IMR-90 (cell line): ENCODE measurements around the gene ATP1A4. TPM values are rescaled to one million over a fixed set of nuclear protein-coding genes. Genes with fewer than 3 reads are reported as not detected.

Source experiments
- ATAC-seq: fragments of 200-7000 bp; cut with Tn5 transposase; 2 replicates; pipeline ENCODE4 v1.9.1; 2020; ENCODE audit warnings: low read depth, mild to moderate bottlenecking, moderate library complexity
- BruUV-seq: library from RNA; stranded (reverse); fragments of 400-500 nt; replicated peaks from 2 replicates; lab custom pipeline; 2021; lab: Mats Ljungman, UMichigan
- CTCF ChIA-PET: fragments of 300-600 bp; formaldehyde crosslinking; extraction: SDS; loops from one replicate; lab custom pipeline; 2021; ENCODE audit warnings: antibody characterized with exemption; lab: Yijun Ruan, JAX
- POLR2A ChIA-PET: fragments of 300-600 bp; sonication (Branson Sonifier 250); formaldehyde crosslinking; loops from one replicate; lab custom pipeline; 2022; ENCODE audit warnings: antibody characterized with exemption; ENCODE audit not compliant: unreplicated experiment; lab: Charles Lee
- DNase-seq: peaks from one replicate; pipeline ENCODE4 v3.0.0; 2013
- H2AFZ ChIP-seq: replicated peaks from 2 replicates; pipeline ENCODE3; 2013; ENCODE audit warnings: low read length, mild to moderate bottlenecking; ENCODE audit not compliant: poor library complexity
- H2AK5ac ChIP-seq: 2 replicates; pipeline ENCODE4 v1.6.1; 2013; ENCODE audit warnings: low read depth, low read length, inconsistent platforms
- H2AK9ac ChIP-seq: replicated peaks from 2 replicates; pipeline ENCODE3; 2013; ENCODE audit warnings: mild to moderate bottlenecking, low read depth, low read length, moderate library complexity; ENCODE audit not compliant: poor library complexity
- H2BK120ac ChIP-seq: 2 replicates; pipeline ENCODE4 v1.6.1; 2013; ENCODE audit warnings: low read depth, low read length, inconsistent platforms
- H2BK15ac ChIP-seq: 3 replicates; pipeline ENCODE4 v1.6.1; 2013; ENCODE audit warnings: low read depth, low read length, inconsistent platforms
- H2BK20ac ChIP-seq: 2 replicates; pipeline ENCODE4 v1.6.1; 2013; ENCODE audit warnings: low read depth, mild to moderate bottlenecking, inconsistent platforms, low read length, moderate library complexity
- H2BK5ac ChIP-seq: 2 replicates; pipeline ENCODE4 v1.6.1; 2013; ENCODE audit warnings: mild to moderate bottlenecking, low read depth, low read length, inconsistent platforms; ENCODE audit not compliant: poor library complexity, severe bottlenecking
- H3K14ac ChIP-seq: replicated peaks from 2 replicates; pipeline ENCODE4 v1.6.1; 2013; ENCODE audit warnings: low read depth, low read length, inconsistent platforms
- H3K18ac ChIP-seq: 2 replicates; pipeline ENCODE4 v1.6.1; 2013; ENCODE audit warnings: low read depth, low read length, control low read depth
- H3K23ac ChIP-seq: 2 replicates; pipeline ENCODE4 v1.6.1; 2013; ENCODE audit warnings: low read depth, low read length, inconsistent platforms
- H3K27ac ChIP-seq: 2 replicates; pipeline ENCODE4 v1.5.1; 2013; ENCODE audit warnings: mild to moderate bottlenecking, control low read depth, low read length; ENCODE audit not compliant: insufficient read depth
- H3K27me3 ChIP-seq: 2 replicates; pipeline ENCODE4 v1.6.1; 2013; ENCODE audit warnings: low read length; ENCODE audit not compliant: control insufficient read depth, insufficient read depth
- H3K36me3 ChIP-seq: 2 replicates; pipeline ENCODE4 v1.6.1; 2013; ENCODE audit warnings: low read length, mixed read lengths; ENCODE audit not compliant: control insufficient read depth, insufficient read depth
- H3K4ac ChIP-seq: 2 replicates; pipeline ENCODE4 v1.6.1; 2013; ENCODE audit warnings: low read depth, low read length, inconsistent platforms
- H3K4me1 ChIP-seq: 2 replicates; pipeline ENCODE4 v1.6.1; 2013; ENCODE audit warnings: low read length, mixed read lengths; ENCODE audit not compliant: control insufficient read depth, insufficient read depth
- H3K4me2 ChIP-seq: 2 replicates; pipeline ENCODE4 v1.6.1; 2013; ENCODE audit warnings: low read depth, mild to moderate bottlenecking, control low read depth, low read length, moderate library complexity
- H3K4me3 ChIP-seq: 2 replicates; pipeline ENCODE4 v1.5.1; 2013; ENCODE audit warnings: low read depth, mild to moderate bottlenecking, control low read depth, low read length, moderate library complexity; ENCODE audit not compliant: insufficient read depth
- H3K56ac ChIP-seq: 2 replicates; pipeline ENCODE4 v1.6.1; 2013; ENCODE audit warnings: low read length, inconsistent platforms; ENCODE audit not compliant: insufficient read depth; ENCODE audit errors: extremely low read depth
- H3K79me1 ChIP-seq, 2 experiments: 2 replicates each; pipeline ENCODE4 v1.6.1; 2013; ENCODE audit warnings: low read length in 2 of 2, inconsistent platforms in 1 of 2, low read depth in 1 of 2
- H3K9ac ChIP-seq: 2 replicates; pipeline ENCODE4 v1.6.1; 2013; ENCODE audit warnings: low read depth, low read length, control low read depth
- H3K9me1 ChIP-seq: 2 replicates; pipeline ENCODE4 v1.6.1; 2013; ENCODE audit warnings: low read length, inconsistent platforms; ENCODE audit not compliant: insufficient read depth
- H3K9me3 ChIP-seq: 2 replicates; pipeline ENCODE4 v1.6.1; 2013; ENCODE audit warnings: low read length; ENCODE audit not compliant: control insufficient read depth, insufficient read depth
- H4K20me1 ChIP-seq: 2 replicates; pipeline ENCODE4 v1.6.1; 2013; ENCODE audit warnings: low read length, inconsistent platforms; ENCODE audit not compliant: insufficient read depth
- H4K5ac ChIP-seq: 2 replicates; pipeline ENCODE4 v1.6.1; 2013; ENCODE audit warnings: mild to moderate bottlenecking, low read depth, low read length, control low read depth
- H4K8ac ChIP-seq, 2 experiments: 2 replicates each; pipeline ENCODE4 v1.6.1; 2013; ENCODE audit warnings: low read depth in 2 of 2, low read length in 2 of 2, control low read depth in 1 of 2, inconsistent platforms in 1 of 2
- H4K91ac ChIP-seq: 2 replicates; pipeline ENCODE4 v1.6.1; 2013; ENCODE audit warnings: low read depth, low read length, inconsistent platforms; ENCODE audit not compliant: insufficient read depth
- BHLHE40 ChIP-seq: fragments of 150-350 bp; IDR thresholded peaks from 2 replicates; pipeline ENCODE4 v1.6.1; 2016; ENCODE audit warnings: mild to moderate bottlenecking, low read depth, low read length
- ELK1 ChIP-seq: fragments of 150-350 bp; IDR thresholded peaks from 2 replicates; pipeline ENCODE4 v1.6.1; 2016; ENCODE audit warnings: low read depth, mild to moderate bottlenecking, low read length, moderate library complexity, borderline replicate concordance
- MAZ ChIP-seq: IDR thresholded peaks from 2 replicates; pipeline ENCODE4 v1.6.1; 2012; ENCODE audit warnings: low read depth, mild to moderate bottlenecking, low read length, improper control_type of control experiment, moderate library complexity, borderline replicate concordance
- NFE2L2 ChIP-seq: fragments of 150-350 bp; IDR thresholded peaks from 2 replicates; pipeline ENCODE4 v1.6.1; 2016; ENCODE audit warnings: low read depth, mild to moderate bottlenecking, low read length
- POLR2A ChIP-seq: IDR thresholded peaks from 2 replicates; pipeline ENCODE4 v1.6.1; 2012; ENCODE audit warnings: mild to moderate bottlenecking, low read depth, low read length
- RAD21 ChIP-seq: IDR thresholded peaks from 2 replicates; pipeline ENCODE4 v1.6.1; 2012; ENCODE audit warnings: low read length, improper control_type of control experiment
- RFX5 ChIP-seq: IDR thresholded peaks from 2 replicates; pipeline ENCODE4 v1.8.0; 2012; ENCODE audit warnings: low read depth, mild to moderate bottlenecking, low read length, moderate library complexity
- SMC3 ChIP-seq: fragments of 150-350 bp; IDR thresholded peaks from 2 replicates; pipeline ENCODE4 v1.6.1; 2016; ENCODE audit warnings: low read depth, mild to moderate bottlenecking, antibody characterized with exemption, low read length, moderate library complexity
- WGBS, 2 experiments: methylation state at CpG; one replicate each; pipeline versions ENCODE4 v1.1.5 to v1.1.7; 2013; ENCODE audit warnings: missing lambda C conversion rate in 2 of 2; ENCODE audit not compliant: insufficient read length in 1 of 2; ENCODE audit errors: extremely low coverage in 2 of 2; 5-methylcytosine and 5-hydroxymethylcytosine counted together
- dilution Hi-C: fragments of 300-500 bp; cut with HindIII; formaldehyde crosslinking; loops from one replicate; pipeline ENCODE4 v1.14.3; 2018; ENCODE audit warnings: low sequenced_read_pairs; ENCODE audit not compliant: unreplicated experiment
- in situ Hi-C: fragments of 300-500 bp; cut with MboI; formaldehyde crosslinking; loops from 3 replicates; pipeline ENCODE4 v1.14.3; 2019; ENCODE audit warnings: low sequenced_read_pairs, inconsistent platforms, mixed read lengths
- intact Hi-C: fragments of 100-400 bp; cut with micrococcal nuclease; formaldehyde crosslinking; loops from 2 replicates; pipeline ENCODE4 v1.10.0; 2022
- polyA plus RNA-seq, 3 experiments: library from polyadenylated mRNA; depleted of rRNA; stranded (reverse); fragments of >200 nt; gene quantifications; 2 replicates each; pipeline ENCODE4 v1.2.3, GENCODE V29; 2012; ENCODE audit warnings: low replicate concordance in 1 of 3
- total RNA-seq: library from RNA; depleted of rRNA; stranded (reverse); fragments of >200 nt; gene quantifications from 2 replicates; pipeline ENCODE4 v1.2.3, GENCODE V29; 2012

The ATP1A4 gene
- total and polyA plus RNA-seq, 2 of the 4 experiments (the other 2 are of a cell fraction) = not detected

DNA sequence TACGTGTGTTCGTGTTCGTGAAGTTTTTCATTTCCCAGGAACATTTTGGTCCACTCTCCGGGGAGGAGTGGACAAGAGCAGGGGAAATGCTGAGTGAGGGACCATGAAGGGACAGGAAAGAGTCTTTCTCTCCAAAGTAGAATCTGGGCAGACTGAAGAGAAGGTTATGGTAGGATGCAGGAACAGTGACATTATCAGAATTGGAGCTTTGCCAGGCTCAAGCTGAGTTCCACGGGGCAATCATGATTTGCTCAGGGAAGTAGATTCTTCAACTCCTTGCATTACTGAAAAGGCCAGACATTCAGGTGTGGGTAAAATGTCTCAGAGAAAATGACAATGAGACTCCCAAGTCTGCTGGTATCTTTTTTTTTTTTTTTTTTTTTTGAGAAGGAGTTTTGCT is 16.6 kb downstream of the ATP1A4 start:
- H2AK5ac ChIP-seq = no peak overlapping the region
- ATAC-seq = no peak
- no peak overlapping the region for H3K9ac ChIP-seq
- no peak overlapping the region for H3K4me2 ChIP-seq
- dilution Hi-C loops = no loop called here
- DNase-seq = no peak
- H3K9me1 ChIP-seq = no peaks in the 10 kb centered on the region
- no peaks in the 10 kb centered on the region for H3K9me3 ChIP-seq
- H3K4me1 ChIP-seq = 0 out of 2 replicates have a peak, but pooled peaks cover 2% of the 10 kb centered on the region
- H2BK20ac ChIP-seq = no peak overlapping the region
- H3K56ac ChIP-seq = no peak overlapping the region
- H3K36me3 ChIP-seq = no peaks in the 10 kb centered on the region
- no peak overlapping the region for H4K91ac ChIP-seq
- H3K4me3 ChIP-seq = no peak overlapping the region
- no peaks in the 10 kb centered on the region for H3K79me1 ChIP-seq
- H4K5ac ChIP-seq = no peak overlapping the region
- intact Hi-C loops = no loop called here
- ChIA-PET CTCF (no interaction called here), POLR2A (no interaction called here)
- in situ Hi-C loops = no loop called here
- H3K23ac ChIP-seq = no peak overlapping the region
- H2AFZ ChIP-seq = no peak overlapping the region
- no peak overlapping the region for H3K18ac ChIP-seq
- H3K27me3 ChIP-seq = peaks cover 37% of the 10 kb centered on the region
- H2BK5ac ChIP-seq = no peak overlapping the region
- no peak overlapping the region for H2BK15ac ChIP-seq
- WGBS, 2 experiments = 100% methylated on average over 2 of the region's 5 CpGs; no CpG with 5 or more reads in 1 of the 2 experiments
- H3K14ac ChIP-seq = no peak overlapping the region
- BruUV-seq = no TSS peak
- no peak overlapping the region for H4K8ac ChIP-seq
- H2AK9ac ChIP-seq = no peak overlapping the region
- H3K27ac ChIP-seq = no peak overlapping the region
- H4K20me1 ChIP-seq = no peaks in the 10 kb centered on the region
- H3K4ac ChIP-seq = no peak overlapping the region
- TF ChIP-seq MAZ = no peak
- TF ChIP-seq ELK1 = no peak
- TF ChIP-seq RFX5 = no peak
- no peak for TF ChIP-seq NFE2L2
- no peak for TF ChIP-seq BHLHE40
- no peak for TF ChIP-seq RAD21
- TF ChIP-seq POLR2A = no peak
- no peak for TF ChIP-seq SMC3
- H2BK120ac ChIP-seq = no peak overlapping the region
